IPS-NIHi7 (cell line): ENCODE measurements around the gene ZSCAN25.
A peak's percentile ranks its signal among the peaks of the same experiment; 100 is the strongest.
"Not testable (repeated sequence)": the region's sequence is repeated elsewhere in the genome, so short reads cannot be mapped to it uniquely, and the experiment has no call there.

Experiments used
- DNase-seq: peaks from one replicate; pipeline ENCODE4 v3.0.0; 2012; ENCODE audit warnings: mixed read lengths; ENCODE audit errors: extremely low spot score

ZSCAN25 gene

DNA sequence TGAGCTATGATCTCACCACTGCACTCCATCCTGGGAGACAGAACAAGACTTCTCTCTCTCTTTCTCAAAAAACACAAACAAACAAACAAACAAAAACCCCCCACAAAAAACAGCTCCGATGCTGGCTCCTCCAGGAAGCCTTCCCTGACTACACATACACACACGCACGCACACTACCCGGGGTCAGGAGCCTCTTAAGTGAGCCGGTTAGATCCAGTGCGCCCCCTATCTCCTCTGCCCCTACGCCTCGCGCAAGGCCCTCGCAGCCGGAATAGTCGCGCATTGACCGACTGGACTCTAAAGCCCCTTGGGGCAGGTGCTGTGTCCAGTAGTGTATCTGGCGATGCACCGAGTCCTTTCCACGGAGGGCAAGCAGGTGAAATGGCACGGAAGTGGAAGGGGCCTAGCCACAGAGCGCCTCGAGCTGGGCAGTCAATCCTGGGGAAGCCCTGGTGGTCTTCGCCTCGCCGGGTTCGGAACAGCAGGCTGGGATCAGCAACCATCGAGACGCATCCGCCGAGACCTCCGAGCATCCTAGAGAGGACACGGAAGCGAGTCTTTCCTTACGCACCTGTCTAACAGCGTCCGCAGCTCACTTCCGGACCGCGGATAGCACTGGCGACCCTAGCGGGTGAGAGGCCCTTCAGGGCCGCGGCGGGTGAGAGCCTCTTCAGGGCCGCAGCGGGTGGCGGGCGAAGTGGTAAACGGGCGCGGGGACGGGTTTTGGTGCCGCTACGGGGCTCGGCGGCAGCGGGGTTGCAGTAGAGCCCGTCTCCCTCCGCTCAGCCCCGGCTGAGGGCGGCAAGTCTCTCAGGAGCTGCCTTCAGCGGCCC, at the start of gene ZSCAN25:
TSS of gene ZSCAN25 (plus strand) at position 588 of the 833 bp plus-strand sequence. CDS start 2,661 bp downstream, outside the sequence.
- DNase-seq: peak; percentile 98

DNA sequence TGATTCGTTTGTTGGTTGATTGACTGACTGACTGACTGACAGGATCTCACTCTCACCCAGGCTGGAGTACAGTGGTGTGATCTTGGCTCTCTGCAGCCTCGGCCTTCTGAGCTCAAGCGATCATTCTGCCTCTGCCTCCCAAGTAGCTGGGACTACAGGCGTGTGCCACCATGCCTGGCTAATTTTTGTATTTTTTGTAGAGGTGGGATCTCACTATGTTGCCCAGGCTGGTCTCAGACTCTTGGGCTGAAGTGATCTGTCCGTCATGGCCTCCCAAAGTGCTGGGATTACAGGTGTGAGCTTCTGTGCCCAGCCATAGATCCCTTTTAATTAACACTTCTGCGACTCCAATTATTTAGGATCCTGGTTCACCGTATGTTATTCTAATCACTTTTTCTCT, 48.0 kb upstream of the ZSCAN25 start:
- not testable (repeated sequence) for DNase-seq

DNA sequence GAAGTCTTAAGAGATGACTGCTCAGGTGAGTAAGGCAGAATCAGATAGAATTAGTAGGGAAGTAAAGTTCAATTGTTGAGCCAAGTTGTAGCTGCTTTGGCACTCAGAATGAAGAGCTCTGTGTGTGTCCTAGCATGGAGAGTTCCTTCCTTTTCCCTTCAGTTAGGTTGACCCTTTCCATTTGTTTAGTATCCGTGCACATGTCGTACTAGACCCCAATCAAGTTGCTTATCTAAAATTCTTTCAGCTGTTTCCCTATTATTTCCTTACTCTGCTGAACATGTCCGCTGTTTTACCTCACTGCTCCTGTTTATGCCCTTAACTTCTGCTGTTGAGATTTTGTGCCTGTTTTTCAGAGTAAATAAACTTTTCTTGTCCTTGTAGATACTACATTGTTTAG, 45.0 kb upstream of the ZSCAN25 start:
- DNase-seq: no peak

DNA sequence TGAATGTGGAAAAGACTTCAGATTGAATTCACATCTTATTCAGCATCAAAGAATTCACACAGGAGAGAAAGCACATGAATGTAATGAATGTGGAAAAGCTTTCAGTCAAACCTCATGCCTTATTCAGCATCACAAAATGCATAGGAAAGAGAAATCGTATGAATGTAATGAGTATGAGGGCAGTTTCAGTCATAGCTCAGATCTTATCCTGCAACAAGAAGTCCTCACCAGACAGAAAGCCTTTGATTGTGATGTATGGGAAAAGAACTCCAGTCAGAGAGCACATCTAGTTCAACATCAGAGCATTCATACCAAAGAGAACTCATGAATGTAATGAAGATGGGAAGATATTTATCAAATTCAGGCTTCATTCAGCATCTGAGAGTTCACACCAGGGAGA, 43.5 kb upstream of the ZSCAN25 start:
- DNase-seq: no peak

DNA sequence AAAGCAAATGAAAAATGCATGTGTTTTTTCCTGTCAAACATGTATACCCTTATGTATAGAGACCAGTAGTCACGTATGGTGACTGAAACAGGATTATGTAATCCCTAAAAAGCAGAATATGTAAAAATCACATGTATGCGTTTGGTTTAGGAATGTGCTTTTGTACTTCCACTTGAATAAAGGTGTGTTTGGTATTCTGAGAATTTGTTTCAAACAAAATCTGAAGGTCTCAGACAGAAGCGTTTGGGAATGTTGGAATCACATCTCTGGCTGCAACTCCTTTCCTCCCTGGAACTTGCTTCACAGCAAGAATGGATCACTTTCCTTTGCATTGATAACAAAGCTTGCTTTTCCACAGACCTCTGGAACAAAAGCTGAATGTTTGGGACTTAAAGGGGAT, 40.5 kb upstream of the ZSCAN25 start:
- no peak for DNase-seq

DNA sequence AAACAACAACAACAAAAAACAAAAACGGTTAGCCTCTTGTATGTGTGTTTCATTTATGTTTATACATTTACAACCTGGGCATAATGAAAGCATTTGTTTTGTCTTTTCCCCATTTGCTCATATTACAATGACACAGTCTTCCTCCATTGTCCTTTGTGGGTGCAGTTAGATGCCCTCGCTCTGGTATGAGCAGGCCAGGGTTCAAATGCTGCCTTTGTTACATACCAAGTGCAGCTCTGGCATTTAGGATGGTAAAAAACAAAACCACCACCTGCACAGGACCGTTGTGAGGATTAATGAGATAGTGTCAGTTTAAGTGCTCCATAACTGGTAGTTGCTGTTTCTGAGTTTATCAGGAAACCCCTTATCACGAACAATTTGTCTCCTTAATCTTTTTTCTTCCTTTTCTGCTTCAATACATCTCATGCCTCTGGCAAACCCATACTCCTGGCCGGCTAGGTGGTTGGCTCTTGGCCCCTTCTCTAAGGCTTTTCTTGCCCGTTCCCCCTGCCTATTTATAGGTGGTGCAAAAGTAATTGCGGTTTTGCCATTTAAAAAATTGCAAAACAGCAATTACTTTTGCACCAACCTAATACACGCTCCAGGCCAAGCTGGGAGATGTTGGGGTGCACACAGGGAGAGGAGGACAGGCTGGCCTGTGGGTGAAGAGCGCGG, 37.3 kb upstream of the ZSCAN25 start:
- no peak for DNase-seq

DNA sequence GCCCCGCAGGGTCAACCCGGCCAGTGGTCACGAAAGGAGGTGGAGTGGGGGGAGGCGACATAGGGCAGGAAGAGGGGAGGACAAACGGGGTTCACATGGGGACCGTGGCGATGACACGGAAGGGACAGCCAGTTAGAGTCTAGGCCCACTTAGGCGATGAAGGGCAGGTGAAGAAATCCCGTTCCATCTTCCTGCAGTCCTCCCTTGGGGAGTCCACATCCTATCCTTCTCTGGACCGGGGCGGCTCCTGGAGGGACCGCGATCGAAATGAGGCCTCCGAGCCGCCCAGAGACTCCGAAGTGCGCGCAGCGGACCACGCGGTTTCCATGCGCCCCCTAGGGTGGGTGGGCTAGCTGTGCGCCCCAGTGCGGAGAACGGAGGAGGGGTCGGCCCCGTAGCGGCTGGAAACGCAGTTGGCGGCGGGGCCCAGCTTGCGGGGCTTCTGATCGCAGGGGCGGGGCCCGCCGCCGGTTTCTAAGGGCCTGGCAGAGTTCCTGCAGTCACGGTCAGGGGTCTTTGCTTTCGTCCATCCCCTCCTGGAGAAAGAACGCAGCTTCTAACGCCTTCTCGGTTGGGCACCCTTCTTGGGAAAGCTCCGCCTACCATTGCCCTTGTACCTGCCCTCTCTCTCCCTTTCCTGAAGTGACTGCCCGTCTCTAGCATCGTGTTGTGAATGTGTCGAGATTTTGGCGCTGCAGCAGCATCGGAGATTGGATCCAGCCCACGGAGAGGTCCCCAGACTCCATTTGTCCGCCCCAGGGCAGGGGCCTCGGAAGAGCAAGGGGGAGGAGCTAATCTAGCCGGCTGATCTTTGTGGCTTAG, 36.6 kb upstream of the ZSCAN25 start:
- peak; percentile 78 for DNase-seq

DNA sequence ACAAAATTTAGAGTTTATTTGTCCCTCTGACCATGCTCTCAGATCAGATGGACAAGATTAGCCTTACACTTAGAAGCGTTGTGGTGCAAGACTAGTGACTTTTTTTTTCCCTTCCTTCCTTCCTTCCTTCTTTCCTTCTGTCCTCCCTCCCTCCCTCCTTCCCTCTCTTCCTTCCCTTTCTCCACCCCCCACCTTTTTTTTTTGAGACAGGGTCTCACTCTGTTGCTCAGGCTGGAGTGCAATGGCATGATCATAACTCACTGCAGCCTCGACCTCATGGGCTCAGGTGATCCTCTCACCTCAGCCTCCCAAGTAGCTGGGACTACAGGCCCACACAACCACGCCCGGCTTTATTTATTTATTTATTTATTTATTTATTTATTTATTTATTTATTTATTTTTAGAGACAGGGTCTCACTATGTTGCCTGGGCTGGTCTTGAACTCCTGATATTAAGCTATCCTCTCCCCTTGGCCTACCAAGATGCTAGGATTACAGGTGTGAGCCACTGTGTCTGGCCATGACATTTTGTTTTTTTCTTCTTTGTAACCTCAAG, 35.9 kb upstream of the ZSCAN25 start:
- not testable (repeated sequence) for DNase-seq

DNA sequence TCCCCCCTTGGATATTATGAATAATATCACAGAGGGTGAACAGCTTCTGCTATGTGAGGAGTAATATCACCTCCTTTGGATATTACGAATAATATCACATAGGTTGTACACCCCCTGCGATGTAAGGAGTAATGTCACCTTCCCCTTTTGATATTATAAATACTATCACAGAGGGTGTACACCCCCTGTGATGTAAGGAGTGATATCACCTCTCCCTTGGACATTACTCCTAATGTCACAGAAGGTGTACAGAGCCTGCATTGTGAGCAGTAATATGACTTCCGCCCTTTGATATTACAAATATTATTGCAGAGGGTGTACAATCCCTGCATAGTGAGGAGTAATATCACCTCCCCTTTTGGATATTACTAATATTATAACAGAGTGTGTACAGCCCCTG, 27.9 kb upstream of the ZSCAN25 start:
- DNase-seq: no peak

DNA sequence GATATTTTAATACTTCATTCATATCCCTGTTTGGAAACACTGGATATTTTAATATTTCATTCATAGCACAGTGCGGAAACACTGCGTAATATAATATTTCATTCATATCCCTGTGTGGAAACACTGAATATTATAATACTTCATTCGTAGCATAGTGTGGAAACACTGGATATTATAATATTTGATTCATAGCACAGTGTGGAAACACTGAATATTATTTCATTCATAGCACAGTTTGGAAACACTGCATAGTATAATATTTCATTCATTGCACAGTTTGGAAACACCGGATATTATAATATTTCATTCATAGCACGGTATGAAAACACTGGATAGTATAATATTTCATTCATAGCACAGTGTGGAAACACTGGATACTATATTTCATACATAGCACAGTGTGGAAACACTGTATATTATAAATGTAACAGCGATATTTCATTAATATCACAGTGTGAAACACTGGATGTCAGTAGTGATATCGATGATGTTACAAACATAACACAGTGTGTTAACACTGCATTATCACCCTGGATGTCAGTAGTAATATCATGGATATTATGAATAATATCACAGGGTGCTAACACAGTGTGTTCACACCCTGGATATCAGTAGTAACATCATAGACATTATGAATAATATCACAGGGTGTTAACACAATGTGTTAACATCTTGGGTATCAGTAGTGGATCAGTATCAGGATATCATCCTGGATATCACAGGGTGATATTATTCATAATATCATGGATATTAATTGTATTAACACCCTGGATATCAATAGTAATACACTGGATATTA, 21.6 kb upstream of the ZSCAN25 start:
- DNase-seq: no peak

DNA sequence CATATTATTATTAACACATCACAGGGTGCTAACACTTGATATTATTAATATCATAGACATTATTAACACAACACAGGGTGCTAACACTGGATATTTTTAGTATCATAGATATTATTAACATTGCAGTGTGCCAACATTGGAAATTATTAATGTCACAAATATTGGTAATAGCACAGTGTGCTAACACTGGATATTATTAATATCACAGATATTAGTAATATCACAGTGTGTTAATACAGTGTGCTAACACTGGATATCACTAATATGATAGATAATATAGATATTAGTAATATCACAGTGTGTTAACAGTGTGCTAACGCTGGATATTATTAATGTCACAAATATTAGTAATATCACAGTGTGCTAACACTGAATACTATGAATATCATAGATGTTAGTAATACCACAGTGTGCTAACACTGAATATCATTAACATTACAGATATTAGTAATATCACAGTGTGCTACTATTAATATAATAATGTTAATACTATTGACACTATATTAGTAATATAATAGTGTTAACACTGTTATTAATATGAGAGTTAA, 20.3 kb upstream of the ZSCAN25 start:
- DNase-seq: no peak

DNA sequence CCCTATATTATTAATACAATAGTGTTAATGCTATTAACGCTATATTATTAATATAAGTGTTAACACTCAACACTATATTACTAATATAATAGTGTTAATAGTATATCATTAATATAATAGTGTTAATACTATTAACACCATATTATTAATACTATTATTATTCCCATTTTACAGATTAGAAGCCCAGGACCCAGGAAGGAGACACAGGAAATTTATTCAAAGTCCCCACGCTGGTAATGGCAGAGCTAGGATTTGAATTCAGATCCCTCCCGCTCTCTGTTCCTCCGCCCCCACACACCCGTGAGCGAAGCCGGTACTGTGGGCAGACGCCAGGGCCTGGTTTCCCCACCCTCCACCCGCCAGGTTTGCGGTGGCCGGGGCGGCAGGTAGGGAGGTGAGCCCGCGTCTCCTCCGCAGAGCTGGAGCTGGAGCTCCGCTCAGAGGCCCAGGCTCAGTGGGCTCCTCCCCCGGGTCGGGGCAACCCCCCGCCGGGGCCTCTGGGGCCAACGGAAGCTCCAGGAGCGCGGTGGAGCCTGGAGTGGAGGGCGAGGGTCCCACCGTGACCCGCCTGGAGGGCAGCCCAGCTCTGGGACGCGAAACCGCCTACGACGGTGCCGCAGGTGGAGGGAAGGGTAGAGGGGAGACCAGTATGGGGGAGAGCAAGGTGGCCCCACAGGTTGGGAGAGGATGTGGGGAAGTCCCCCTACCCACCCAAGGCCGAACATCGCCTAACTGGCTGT, 18.8 kb upstream of the ZSCAN25 start, which contains the start of gene TMEM225B:
TSS of gene TMEM225B (plus strand) at position 506 of the 740 bp plus-strand sequence. CDS start 6,122 bp downstream, outside the sequence.
- DNase-seq: no peak

DNA sequence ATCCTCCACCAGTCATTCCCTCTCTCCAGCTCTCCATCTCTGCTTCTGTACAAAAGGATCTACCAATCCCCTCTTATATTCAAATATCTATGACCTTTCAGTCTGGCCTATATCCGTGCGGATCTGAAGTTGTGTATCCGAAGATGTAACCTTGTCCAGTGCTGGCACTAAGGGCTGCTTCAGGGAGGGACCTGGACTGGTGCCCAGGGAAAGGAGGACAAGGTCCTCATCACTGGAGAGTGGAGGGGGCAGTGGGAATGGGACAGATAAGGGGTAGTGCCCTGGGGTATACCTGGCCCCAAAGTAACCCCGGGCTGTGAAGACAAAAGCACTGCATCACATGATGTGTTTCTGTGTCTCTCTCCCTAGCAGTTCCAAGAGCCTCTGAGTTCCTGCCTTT, 16.9 kb upstream of the ZSCAN25 start:
- no peak for DNase-seq

DNA sequence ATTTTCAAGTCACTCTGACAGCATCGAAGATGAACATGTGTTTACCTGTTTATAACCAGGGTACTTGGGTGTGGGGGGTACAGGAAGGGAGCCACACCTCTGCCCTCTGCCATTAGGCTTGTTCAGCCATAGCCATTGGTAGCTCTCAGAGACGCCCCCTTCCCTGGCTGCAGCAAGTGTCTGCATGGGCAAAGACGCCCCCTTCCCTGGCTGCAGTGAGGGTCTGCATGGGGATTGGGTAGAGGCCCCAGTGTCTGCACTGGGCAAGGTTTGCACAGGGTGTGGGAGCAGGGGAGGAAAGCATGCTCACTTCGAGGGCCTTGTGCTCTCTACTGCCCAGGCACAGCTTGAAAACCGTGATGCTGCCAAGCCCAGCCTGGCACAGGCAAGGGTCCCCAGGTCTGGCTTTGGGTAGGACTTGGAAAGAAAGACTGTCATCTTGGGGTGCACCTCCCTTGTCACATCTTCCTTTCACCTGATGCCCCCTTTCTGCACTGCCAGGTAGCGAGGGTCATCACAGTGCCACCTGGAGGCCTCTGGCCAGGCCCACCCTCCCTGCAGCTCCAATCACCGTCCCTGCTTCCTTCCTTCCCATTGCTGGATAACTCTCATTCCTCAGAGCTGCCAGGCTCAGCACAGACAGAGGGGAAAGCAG, 15.0 kb upstream of the ZSCAN25 start:
- DNase-seq: peak; percentile 64

DNA sequence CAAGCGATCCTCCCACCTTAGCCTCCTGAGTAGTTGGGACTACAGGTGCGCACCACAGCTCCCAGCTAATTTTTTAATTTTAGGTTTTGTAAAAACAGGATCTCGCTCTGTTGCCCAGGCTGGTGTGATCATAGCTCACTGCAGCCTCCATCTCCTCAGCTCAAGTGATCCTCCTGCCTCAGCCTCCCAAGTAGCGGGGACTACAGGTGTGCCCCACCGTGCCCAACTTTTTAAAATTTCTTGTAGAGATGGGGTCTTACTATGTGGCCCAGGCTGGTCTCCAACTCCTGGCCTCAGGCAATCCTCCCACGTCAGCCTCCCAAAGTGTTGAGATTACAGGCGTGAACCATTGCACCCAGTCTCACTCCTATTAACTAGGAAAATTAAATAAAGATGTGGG, 11.2 kb upstream of the ZSCAN25 start:
- DNase-seq: no peak

DNA sequence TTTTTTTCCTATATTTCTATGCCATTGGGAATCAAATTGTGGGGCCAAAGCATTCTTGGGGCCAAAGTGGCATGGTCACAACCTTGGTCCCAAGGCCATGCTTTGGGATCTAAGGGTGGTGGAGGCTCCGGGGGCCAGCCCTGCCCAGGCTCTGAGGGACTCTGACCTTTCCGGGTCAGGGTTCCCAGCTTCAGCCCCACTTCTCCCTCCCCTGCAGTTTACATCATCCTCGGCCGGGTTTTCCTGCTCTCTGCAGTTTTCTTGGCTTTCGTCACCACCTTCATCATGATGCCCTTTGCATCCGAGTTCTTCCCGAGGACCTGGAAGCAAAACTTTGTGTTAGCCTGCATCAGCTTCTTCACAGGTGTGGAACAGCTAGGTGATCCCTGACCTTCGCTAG, 10.2 kb upstream of the ZSCAN25 start:
- no peak for DNase-seq

DNA sequence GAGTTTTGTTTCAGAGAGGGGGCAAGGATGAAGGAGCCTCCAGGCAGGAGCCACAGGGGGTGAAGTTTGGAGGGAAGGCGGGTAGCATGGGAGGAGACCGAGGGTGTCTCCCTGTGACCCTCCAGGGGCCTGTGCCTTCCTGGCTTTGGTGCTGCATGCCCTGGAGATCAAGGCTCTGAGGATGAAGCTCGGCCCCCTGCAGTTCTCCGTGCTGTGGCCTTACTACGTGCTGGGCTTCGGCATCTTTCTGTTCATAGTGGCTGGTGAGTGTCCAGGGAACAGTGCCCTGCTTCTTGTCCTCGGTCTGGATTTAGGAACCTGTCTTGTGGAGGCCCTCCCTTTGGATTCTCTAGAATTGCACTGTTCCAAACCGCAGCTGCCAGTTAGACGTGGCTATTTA, 9.2 kb upstream of the ZSCAN25 start:
- DNase-seq: no peak

DNA sequence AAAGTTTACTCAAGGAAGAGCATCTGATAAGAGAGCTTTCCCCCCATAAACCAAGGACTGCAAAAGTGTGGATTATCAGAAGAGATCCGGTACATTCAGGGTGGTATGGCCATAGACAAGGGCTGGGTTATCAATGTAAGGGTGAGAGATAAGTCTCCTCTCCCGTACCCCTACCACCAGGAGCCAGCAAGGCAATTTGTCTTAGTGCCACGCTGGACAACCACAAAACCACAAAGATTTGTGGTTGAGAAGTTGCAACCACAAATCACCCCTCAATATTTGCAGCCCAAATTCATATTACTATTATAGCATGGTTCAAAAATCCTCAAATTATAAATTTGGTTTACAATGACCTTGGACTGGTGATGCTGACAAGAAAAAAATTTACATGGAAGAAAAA, 2.3 kb upstream of the ZSCAN25 start:
- DNase-seq: no peak

DNA sequence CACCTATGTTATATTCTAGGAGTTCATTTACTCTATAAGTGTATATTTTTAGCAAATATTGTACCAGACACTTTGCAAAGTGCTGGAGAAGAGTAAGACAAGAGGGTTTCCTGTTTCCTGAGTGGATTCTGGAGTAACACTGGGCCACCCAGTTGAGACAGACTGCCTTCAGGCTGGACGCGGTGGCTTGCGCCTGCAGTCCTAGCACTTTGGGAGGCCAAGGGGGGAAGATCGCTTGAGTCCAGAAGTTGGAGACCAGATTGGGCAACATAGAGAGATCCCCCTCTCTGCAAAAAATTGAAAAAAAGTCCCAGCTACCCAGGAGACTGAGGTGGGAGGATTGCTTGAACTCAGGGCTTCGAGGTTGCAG, 772 bp upstream of the ZSCAN25 start:
- no peak for DNase-seq
